Naive B cell (primary cell): ENCODE results near the gene ZC3H11A. TPM values are rescaled to one million over a fixed set of nuclear protein-coding genes. Genes with fewer than 3 reads are reported as not detected.
"Not testable (repeated sequence)": the region's sequence is repeated elsewhere in the genome, so short reads cannot be mapped to it uniquely, and the experiment has no call there.

Source experiments
- ATAC-seq, 2 donors: fragments of 150-1000 bp; cut with Tn5 transposase; 2 replicates each; pipeline ENCODE4 v1.10.0; 2021; ENCODE audit warnings: low read depth in 2 of 2, mild to moderate bottlenecking in 2 of 2, moderate library complexity in 2 of 2
- DNase-seq: peaks from one replicate; pipeline ENCODE4 v3.0.0; 2022
- H3K27ac Mint-ChIP-seq, 6 donors: one replicate each; pipeline ENCODE4 v1.8.0; 2020 to 2022; ENCODE audit warnings: mild to moderate bottlenecking in 6 of 6, mixed read lengths in 6 of 6, moderate library complexity in 5 of 6, inconsistent platforms in 2 of 6
- H3K27me3 Mint-ChIP-seq, 3 donors: one replicate each; pipeline ENCODE4 v1.8.0; 2021 to 2022; ENCODE audit warnings: mixed read lengths in 3 of 3, mild to moderate bottlenecking in 1 of 3
- H3K36me3 Mint-ChIP-seq, 2 donors: one replicate each; pipeline ENCODE4 v1.8.0; 2020 to 2022; ENCODE audit warnings: mixed read lengths in 2 of 2, inconsistent platforms in 1 of 2, mild to moderate bottlenecking in 1 of 2
- H3K4me1 Mint-ChIP-seq, 3 donors: one replicate each; pipeline ENCODE4 v1.8.0; 2020 to 2022; ENCODE audit warnings: mixed read lengths in 3 of 3, inconsistent platforms in 1 of 3, mild to moderate bottlenecking in 1 of 3, moderate library complexity in 1 of 3
- H3K4me3 Mint-ChIP-seq, 8 donors: one replicate each; pipeline ENCODE4 v1.8.0; 2020 to 2022; ENCODE audit warnings: mild to moderate bottlenecking in 8 of 8, mixed read lengths in 8 of 8, moderate library complexity in 8 of 8, inconsistent platforms in 2 of 8
- H3K9me3 Mint-ChIP-seq, 7 donors: one replicate each; pipeline ENCODE4 v1.8.0; 2020 to 2022; ENCODE audit warnings: mixed read lengths in 7 of 7, mild to moderate bottlenecking in 5 of 7, inconsistent platforms in 2 of 7, moderate library complexity in 1 of 7
- polyA plus RNA-seq, 6 donors: library from polyadenylated mRNA; unstranded; fragments of 300-500 nt; fragmentation: Illumina TruSeq; gene quantifications; one replicate each; pipeline ENCODE4 v1.2.3, GENCODE V29; 2021; ENCODE audit warnings: low read depth in 6 of 6

The ZC3H11A gene
- polyA plus RNA-seq, 6 donors from 2014 or later, result 39.1 to 61.9 (median 47.4) TPM

- no peaks in the 10 kb centered on the region for H3K27me3 Mint-ChIP-seq
- ATAC-seq, result no peak
- H3K4me3 Mint-ChIP-seq, result no peak overlapping the region
- peaks cover 10 to 19% of the 10 kb centered on the region in 2 donors for H3K36me3 Mint-ChIP-seq
- peaks cover 5 to 12% (median 6%) of the 10 kb centered on the region in 3 donors for H3K4me1 Mint-ChIP-seq
- DNase-seq, result no peak
- H3K27ac Mint-ChIP-seq, result peak overlapping the region in 2 of 6 donors; percentile 67 to 79
- H3K9me3 Mint-ChIP-seq, result no peaks in the 10 kb centered on the region
Observed at GRCh38 chr1:203828002-203828401, 32.6 kb downstream of the ZC3H11A start.

- Mint-ChIP-seq H3K9me3 (no peaks in the 10 kb centered on the region), H3K4me1 (peaks cover 3 to 12% (median 6%) of the 10 kb centered on the region in 3 donors), H3K36me3 (peaks cover 6 to 19% of the 10 kb centered on the region in 2 donors), H3K4me3 (no peak overlapping the region), H3K27ac (peak overlapping the region in 1 of 6 donors; percentile 79), H3K27me3 (no peaks in the 10 kb centered on the region)
- no peak for DNase-seq
- ATAC-seq, result no peak
Observed at GRCh38 chr1:203828503-203828902, 33.1 kb downstream of the ZC3H11A start.

- peaks cover 0 to 25% of the 10 kb centered on the region in 2 donors for H3K36me3 Mint-ChIP-seq
- H3K27ac Mint-ChIP-seq, result peak overlapping the region in 2 of 6 donors; percentile 11 to 35
- H3K4me1 Mint-ChIP-seq, H3K4me3 Mint-ChIP-seq, DNase-seq, H3K27me3 Mint-ChIP-seq, H3K9me3 Mint-ChIP-seq, ATAC-seq: not testable (repeated sequence)
Observed at GRCh38 chr1:203829247-203829646, 33.8 kb downstream of the ZC3H11A start.

GRCh38 chr1:203835476-203835875 lies 40.1 kb downstream of the ZC3H11A start:
- DNase-seq (no peak), ATAC-seq (no peak)
- Mint-ChIP-seq H3K4me3 (no peak overlapping the region), H3K4me1 (no peaks in the 10 kb centered on the region), H3K36me3 (peaks cover 20 to 24% of the 10 kb centered on the region in 2 donors), H3K27ac (no peak overlapping the region), H3K9me3 (no peaks in the 10 kb centered on the region), H3K27me3 (no peaks in the 10 kb centered on the region)

- Mint-ChIP-seq H3K9me3 (peaks cover 0 to 1% (median 0%) of the 10 kb centered on the region in 7 donors), H3K36me3 (peaks cover 24 to 33% of the 10 kb centered on the region in 2 donors), H3K4me1 (no peaks in the 10 kb centered on the region), H3K27ac (no peak overlapping the region), H3K4me3 (no peak overlapping the region), H3K27me3 (no peaks in the 10 kb centered on the region)
- no peak for DNase-seq
- no peak for ATAC-seq
Observed at GRCh38 chr1:203839081-203839480, 43.7 kb downstream of the ZC3H11A start.

GRCh38 chr1:203840208-203840808 lies 44.9 kb downstream of the ZC3H11A start:
- ATAC-seq, result no peak
- peaks cover 0 to 1% (median 0%) of the 10 kb centered on the region in 7 donors for H3K9me3 Mint-ChIP-seq
- H3K36me3 Mint-ChIP-seq, result peaks cover 19 to 33% of the 10 kb centered on the region in 2 donors
- no peaks in the 10 kb centered on the region for H3K27me3 Mint-ChIP-seq
- no peak for DNase-seq
- H3K27ac Mint-ChIP-seq, result peak overlapping the region in 1 of 6 donors; percentile 63
- no peak overlapping the region for H3K4me3 Mint-ChIP-seq
- H3K4me1 Mint-ChIP-seq, result peaks cover 0 to 4% (median 0%) of the 10 kb centered on the region in 3 donors

- Mint-ChIP-seq H3K27me3 (no peaks in the 10 kb centered on the region), H3K9me3 (peaks cover 0 to 1% (median 0%) of the 10 kb centered on the region in 7 donors), H3K4me1 (peaks cover 0 to 4% (median 0%) of the 10 kb centered on the region in 3 donors), H3K27ac (no peak overlapping the region), H3K4me3 (no peak overlapping the region), H3K36me3 (peaks cover 25 to 30% of the 10 kb centered on the region in 2 donors)
- no peak for ATAC-seq
- DNase-seq, result no peak
Observed at GRCh38 chr1:203842559-203842876, 47.1 kb downstream of the ZC3H11A start.

- Mint-ChIP-seq H3K9me3 (peaks cover 0 to 1% (median 0%) of the 10 kb centered on the region in 7 donors), H3K27ac (no peak overlapping the region), H3K36me3 (peaks cover 15 to 21% of the 10 kb centered on the region in 2 donors), H3K27me3 (no peaks in the 10 kb centered on the region), H3K4me1 (peaks cover 0 to 4% (median 0%) of the 10 kb centered on the region in 3 donors), H3K4me3 (no peak overlapping the region)
- DNase-seq (no peak), ATAC-seq (no peak)
Observed at GRCh38 chr1:203843435-203843834, 48.0 kb downstream of the ZC3H11A start.

Other genes starting within 250 kb of the ZC3H11A start
- 1 to 10 TPM in 3 of 6 donors, under 1 TPM in 3; 0.52 to 1.9 (median 0.98) TPM for gene ATP2B4, start 168.8 kb upstream of the ZC3H11A start, polyA plus RNA-seq
- 1 to 10 TPM in 5 of 6 donors, not detected in 1; 3.8 to 9.3 (median 6.3) TPM for gene LAX1, start 30.4 kb upstream of the ZC3H11A start, polyA plus RNA-seq
- gene ZBED6, start within 50 bp of the ZC3H11A start, polyA plus RNA-seq, result 1 to 10 TPM in 2 of 6 donors, under 1 TPM in 3, not detected in 1; 0.54 to 1.4 (median 0.70) TPM
- 100 to 1,000 TPM; 222 to 296 (median 250) TPM for gene SNRPE, start 66.0 kb downstream of the ZC3H11A start, polyA plus RNA-seq